ENCODE data around the gene TBCD.
"Not testable (repeated sequence)": the region's sequence is repeated elsewhere in the genome, so short reads cannot be mapped to it uniquely, and the experiment has no call there.

Gene TBCD

DNA sequence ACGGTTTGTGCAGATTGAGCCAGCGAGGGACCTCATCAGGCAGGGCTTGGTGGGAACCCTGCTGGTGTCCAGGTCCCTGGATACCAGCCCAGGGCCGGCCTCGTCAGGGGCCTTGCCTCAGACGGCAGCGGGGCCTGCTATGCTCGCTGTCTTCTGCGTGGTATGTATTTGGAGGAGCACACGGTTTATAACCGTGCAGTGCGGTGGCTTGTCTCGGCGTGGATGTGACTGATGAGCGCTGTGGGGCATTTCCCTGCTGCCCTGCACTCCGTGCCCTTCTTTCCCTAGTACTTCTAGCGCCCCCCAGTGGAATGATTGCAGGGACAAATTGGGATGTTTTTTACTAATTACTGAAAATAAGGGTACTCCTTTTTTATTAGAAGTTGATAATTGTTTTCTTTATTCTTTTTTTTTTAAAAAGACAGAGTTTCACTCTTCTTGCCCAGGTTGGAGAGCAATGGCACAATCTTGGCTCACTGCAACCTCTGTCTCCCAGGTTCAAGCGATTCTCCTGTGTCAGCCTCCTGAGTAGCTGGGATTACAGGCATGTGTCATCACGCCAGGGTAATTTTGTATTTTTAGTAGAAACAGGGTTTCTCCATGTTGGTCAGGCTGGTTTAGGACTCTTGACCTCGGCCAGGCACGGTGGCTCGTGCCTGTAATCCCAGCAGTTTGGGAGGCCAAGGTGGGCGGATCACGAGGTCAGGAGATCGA, 15.3 kb downstream of the TBCD start:
- no peak overlapping the region for H3K4me3 ChIP-seq (ENCODE audit: low read length)
- no peak for TF ChIP-seq ZNF274 (IDR thresholded peaks at IDR 0.05; ENCODE audit: low read depth, low read length)

GRCh38 chr17:82769041-82769440, 17.2 kb downstream of the TBCD start:
- TF ChIP-seq ZNF274 (IDR thresholded peaks at IDR 0.05; ENCODE audit: low read depth, low read length): no peak
- H3K4me3 ChIP-seq (ENCODE audit: low read length): no peak overlapping the region

- H3K4me3 ChIP-seq (ENCODE audit: low read length): no peak overlapping the region
- TF ChIP-seq ZNF274 (IDR thresholded peaks at IDR 0.05; ENCODE audit: low read depth, low read length): no peak
These were observed 20.2 kb downstream of the TBCD start for GRCh38 chr17:82772026-82772425.

- not testable (repeated sequence) for H3K4me3 ChIP-seq (ENCODE audit: low read length)
These were observed 22.6 kb downstream of the TBCD start for GRCh38 chr17:82774456-82774855.

DNA sequence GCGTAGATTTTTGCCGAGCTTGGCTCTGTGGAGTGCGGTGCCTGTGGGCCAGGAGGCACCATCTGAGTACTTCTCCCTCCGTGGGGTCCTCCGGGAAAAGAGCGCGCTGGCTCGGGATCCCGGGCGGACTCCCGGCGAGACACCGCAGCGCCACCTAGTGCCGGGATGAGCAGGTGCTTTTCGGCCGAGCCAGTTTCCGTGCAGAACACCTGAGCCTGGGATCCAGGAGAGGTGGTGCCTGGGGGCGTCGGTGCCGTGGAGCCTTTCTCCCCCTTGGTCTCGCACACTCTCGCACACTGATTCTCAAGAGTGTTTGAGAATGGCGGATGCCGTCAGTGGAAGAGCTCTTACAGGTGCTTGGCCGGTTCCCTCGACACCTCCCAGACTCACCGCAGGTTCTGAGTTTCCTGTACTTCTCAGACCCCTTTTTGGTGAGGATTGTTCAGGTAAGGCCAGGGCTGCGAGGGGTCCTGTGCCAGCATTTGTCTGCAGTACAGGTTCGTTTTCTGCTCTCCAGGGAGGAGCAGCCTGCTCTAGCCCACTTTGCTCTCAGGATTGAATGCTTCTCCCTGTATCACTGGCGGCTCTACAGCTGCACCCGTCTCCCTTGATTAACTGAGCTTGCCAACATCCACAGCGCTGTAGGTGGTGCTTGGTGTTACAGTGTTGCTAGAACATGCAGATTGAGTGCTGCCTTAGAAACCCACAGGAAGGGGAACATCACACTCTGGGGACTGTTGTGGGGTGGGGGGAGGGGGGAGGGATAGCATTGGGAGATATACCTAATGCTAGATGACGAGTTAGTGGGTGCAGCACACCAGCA, 23.3 kb downstream of the TBCD start:
- H3K4me3 ChIP-seq (ENCODE audit: low read length): no peak overlapping the region
- no peak for TF ChIP-seq ZNF274 (IDR thresholded peaks at IDR 0.05; ENCODE audit: low read depth, low read length)

DNA sequence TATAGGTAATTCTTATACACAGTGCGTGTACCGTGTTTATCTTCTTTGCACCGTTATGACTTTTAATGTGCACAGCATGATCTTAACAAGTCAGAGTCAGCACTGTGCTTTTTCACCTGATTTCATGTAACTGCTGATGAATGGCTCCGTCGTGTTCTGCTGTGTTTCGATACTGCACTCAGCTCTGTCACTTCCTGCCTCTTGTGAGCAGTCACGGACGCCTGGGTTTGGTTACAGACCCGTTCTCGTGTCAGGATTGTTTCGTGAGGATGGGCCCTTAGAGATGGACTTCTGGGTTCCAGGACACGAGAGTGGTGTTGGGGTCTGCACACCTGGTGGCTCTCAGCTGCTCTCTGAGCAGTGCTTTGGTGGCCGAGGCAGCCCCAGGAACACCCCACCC, 24.6 kb downstream of the TBCD start:
- H3K4me3 ChIP-seq (ENCODE audit: low read length): no peak overlapping the region
- TF ChIP-seq ZNF274 (IDR thresholded peaks at IDR 0.05; ENCODE audit: low read depth, low read length): no peak

DNA sequence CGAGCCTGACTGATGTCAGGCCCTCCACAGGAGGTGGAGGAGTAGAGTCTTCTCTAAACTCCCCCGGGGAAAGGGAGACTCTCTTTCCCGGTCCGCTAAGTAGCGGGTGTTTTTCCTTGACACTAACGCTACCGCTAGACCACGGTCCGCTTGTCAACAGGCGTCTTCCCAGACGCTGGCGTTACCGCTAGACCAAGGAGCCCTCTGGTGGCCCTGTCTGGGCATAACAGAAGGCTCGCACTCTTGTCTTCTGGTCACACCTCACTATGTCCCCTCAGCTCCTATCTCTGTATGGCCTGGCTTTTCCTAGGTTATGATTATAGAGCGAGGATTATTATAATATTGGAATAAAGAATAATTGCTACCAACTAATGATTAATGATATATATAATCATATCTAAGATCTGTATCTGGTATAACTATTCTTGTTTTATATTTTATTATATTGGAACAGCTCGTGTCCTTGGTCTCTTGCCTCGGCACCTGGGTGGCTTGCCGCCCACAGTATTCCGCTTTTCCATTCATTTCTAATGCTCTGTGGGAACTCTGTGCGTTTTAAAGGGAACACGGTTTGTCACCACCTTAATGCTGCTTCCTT, 26.0 kb downstream of the TBCD start:
- H3K4me3 ChIP-seq (ENCODE audit: low read length): not testable (repeated sequence)

DNA sequence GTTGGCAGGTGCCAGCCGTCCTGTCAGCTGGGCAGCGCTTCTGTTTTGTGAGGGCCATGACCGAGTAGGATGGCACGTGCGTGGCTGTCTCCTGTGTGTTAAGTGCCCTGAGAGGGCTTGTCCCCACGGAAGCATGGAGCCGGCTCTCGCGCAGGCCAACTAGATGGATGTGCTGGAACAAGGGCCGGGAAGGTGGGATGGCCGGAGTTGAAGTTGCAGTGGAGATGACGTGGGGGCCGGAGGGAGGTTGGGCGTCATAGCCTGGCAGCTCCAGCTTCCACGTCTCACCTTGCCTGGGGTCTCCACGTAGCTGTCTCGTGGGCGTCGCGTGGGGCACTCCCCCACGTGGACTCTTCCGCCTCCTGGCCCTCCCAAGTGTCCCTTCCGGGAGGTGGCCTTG, 27.7 kb downstream of the TBCD start:
- TF ChIP-seq ZNF274 (IDR thresholded peaks at IDR 0.05; ENCODE audit: low read depth, low read length): no peak
- no peak overlapping the region for H3K4me3 ChIP-seq (ENCODE audit: low read length)

DNA sequence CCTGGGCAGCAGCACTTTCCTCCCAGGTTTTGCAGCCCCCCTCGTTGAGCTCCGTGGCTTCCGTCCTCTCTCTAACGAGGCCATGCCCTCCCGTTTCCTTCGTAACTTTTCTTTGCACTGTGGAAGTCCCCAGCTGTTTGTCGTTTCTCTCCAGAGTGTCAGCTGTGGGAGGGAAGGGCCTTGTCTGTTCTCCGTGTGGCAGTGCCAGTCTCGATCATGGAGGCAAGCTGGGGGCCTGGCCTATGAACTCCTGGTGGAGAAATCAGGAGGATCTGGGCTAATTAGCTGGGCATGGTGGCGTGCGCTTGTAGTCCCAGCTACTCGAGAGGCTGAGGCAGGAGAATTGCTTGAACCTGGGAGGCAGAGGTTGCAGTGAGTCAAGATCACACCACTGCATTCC, 28.3 kb downstream of the TBCD start:
- TF ChIP-seq ZNF274 (IDR thresholded peaks at IDR 0.05; ENCODE audit: low read depth, low read length): no peak
- H3K4me3 ChIP-seq (ENCODE audit: low read length): no peak overlapping the region

DNA sequence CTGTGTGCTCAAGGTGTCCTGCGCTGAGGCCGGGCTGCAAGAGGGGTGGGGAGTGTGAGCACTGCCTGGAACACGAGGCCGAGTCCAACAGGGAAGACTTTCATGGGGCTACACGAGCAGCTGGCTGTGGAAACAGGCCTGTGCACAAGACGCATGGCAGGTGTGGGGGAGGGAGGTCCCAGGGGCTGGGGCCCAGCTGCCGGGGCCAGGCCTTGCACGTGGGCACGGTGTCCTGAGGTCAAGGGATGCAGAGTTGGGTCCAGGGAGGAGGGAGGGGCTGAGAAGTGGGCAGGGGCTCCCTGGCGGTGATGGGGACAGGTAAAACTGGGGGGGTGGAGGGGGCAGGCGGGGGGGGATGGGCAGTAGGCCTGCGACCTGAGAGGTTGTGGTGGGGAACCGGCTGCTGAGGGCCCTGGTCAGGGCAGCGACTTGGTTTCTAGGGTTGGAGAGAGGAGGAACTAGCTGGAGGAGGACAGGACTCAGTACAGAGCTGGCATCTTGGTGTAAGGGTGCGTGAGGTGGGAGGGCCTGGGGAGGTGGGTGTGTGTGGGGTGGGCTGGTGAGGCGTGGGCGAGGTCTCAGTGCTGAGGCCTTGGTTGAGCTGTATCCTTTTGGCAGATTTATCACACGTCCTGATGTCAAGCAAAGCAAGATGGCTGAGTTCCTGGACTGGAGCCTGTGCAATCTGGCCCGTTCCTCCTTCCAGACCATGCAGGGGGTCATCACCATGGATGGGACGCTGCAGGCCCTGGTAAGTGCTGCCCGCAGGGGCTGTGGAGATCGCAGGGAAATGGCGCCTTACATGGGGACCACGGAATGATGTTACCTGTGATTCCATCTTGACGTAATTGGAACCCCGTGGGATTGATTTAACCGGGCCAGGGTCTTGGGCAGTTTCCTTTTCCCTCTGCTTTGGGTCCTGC, 29.4 kb downstream of the TBCD start:
- no peak overlapping the region for H3K4me3 ChIP-seq (ENCODE audit: low read length)
- no peak for TF ChIP-seq ZNF274 (IDR thresholded peaks at IDR 0.05; ENCODE audit: low read depth, low read length)

GRCh38 chr17:82781894-82782274, 30.0 kb downstream of the TBCD start:
- H3K4me3 ChIP-seq (ENCODE audit: low read length): no peak overlapping the region
- TF ChIP-seq ZNF274 (IDR thresholded peaks at IDR 0.05; ENCODE audit: low read depth, low read length): no peak

DNA sequence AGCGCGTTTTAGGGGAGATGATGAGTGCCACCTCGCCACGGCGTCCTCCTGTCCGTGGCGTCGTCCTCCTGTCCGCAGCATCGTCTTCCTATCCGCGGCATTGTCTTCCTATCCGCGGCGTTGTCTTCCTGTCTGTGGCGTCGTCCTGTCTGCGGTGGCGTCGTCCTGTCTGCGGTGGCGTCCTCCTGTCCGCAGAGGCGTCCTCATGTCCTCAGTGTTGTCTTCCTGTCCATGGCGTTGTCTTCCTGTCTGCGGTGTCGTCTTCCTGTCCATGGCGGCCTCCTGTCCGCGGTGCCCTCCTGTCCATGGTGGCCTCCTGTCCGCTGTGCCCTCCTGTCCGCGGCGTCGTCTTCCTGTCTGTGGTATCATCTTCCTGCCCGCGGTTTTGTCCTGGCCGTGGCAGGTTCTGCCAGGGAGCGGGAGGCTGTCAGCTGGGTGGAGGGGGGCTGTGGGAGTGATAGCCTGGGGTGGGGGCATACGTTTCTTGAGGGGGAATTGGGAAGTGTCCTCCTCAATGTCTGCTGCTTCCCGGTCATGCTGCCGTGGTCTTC, 30.9 kb downstream of the TBCD start:
- no peak overlapping the region for H3K4me3 ChIP-seq (ENCODE audit: low read length)
- TF ChIP-seq ZNF274 (IDR thresholded peaks at IDR 0.05; ENCODE audit: low read depth, low read length): no peak

DNA sequence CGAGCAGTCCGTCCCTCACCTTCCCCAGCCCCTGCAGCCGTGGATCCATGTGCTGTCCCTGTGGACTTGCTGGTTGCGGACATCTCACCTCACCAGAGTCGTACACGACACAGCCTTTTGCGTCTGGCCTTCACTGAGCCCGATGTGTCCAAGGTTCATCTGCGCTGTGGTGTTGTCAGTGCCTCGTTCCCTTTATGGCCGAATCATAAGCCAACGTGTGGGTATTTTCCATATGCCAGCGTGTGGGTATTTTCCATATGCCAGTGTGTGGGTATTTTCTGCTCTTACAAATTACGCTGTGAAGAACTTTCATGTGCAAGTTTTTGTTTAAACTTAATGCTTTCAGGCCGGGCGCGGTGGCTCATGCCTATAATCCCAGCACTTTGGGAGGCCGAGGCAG, 31.6 kb downstream of the TBCD start:
- H3K4me3 ChIP-seq (ENCODE audit: low read length): no peak overlapping the region
- no peak for TF ChIP-seq ZNF274 (IDR thresholded peaks at IDR 0.05; ENCODE audit: low read depth, low read length)

GRCh38 chr17:82785581-82785980, 33.7 kb downstream of the TBCD start:
- not testable (repeated sequence) for H3K4me3 ChIP-seq (ENCODE audit: low read length)

Data from GM08714 (cell line).